ENCODE results near the gene ATR. TPM values are rescaled to one million over a fixed set of nuclear protein-coding genes. Genes with fewer than 3 reads are reported as not detected.

ATR gene
- total RNA-seq, 1 experiment from 2014 or later: 24.7 TPM

GRCh38 chr3:142542054-142542453 lies 36.5 kb downstream of the ATR start:
- RAD21 ChIA-PET (ENCODE audit: low non-redundant PET in 1 of 2, low total read pairs in 2 of 2, uncharacterized antibody in 2 of 2, unreplicated experiment in 2 of 2): no interaction called here
- Histone ChIP-seq H3K79me2 (ENCODE audit: insufficient read depth, low read length) (no peaks in the 10 kb centered on the region), H3K4me3 (replicated peaks in 1 of 2; ENCODE audit: low read depth in 1 of 2, low read length in 2 of 2) (no peak overlapping the region), H3K27me3 (ENCODE audit: insufficient read depth, low read length) (no peaks in the 10 kb centered on the region), H3K4me2 (ENCODE audit: low read length) (no peak overlapping the region), H3K9me2 (ENCODE audit: insufficient read depth) (no peaks in the 10 kb centered on the region), H3K9me3 (ENCODE audit: control insufficient read depth in 1 of 2, insufficient read depth in 1 of 2, low read depth in 1 of 2, low read length in 2 of 2) (no peaks in the 10 kb centered on the region), H3K27ac (ENCODE audit: low read depth, low read length) (no peak overlapping the region), H2AFZ (ENCODE audit: low read depth, low read length, poor library complexity, severe bottlenecking) (no peak overlapping the region), H3K4me1 (ENCODE audit: control insufficient read depth in 1 of 2, insufficient read depth in 2 of 2, low read length in 2 of 2) (no peaks in the 10 kb centered on the region), H4K20me1 (ENCODE audit: insufficient read depth) (no peaks in the 10 kb centered on the region), H3K9ac (ENCODE audit: low read length) (no peak overlapping the region), H3K36me3 (ENCODE audit: control insufficient read depth in 1 of 2, insufficient read depth in 2 of 2, low read length in 2 of 2) (no peaks in the 10 kb centered on the region; a peak in 1 of 4 replicates)
- CTCF ChIA-PET: no interaction called here
- no peak for TF ChIP-seq ATF3 (IDR thresholded peaks at IDR 0.05)
- no peak for TF ChIP-seq ELF1 (IDR thresholded peaks at IDR 0.05; ENCODE audit: borderline replicate concordance, low read depth)
- no peak for TF ChIP-seq POLR2AphosphoS5 (IDR thresholded peaks at IDR 0.05; ENCODE audit: low read depth, low read length)
- TF ChIP-seq SP1 (IDR thresholded peaks at IDR 0.05; ENCODE audit: low read depth): no peak
- TF ChIP-seq RAD21 (IDR thresholded peaks at IDR 0.05; ENCODE audit: low read depth): no peak
- TF ChIP-seq EZH2phosphoT487 (IDR thresholded peaks at IDR 0.05; ENCODE audit: borderline replicate concordance): no peak
- no peak for TF ChIP-seq FOSL1 (IDR thresholded peaks at IDR 0.05; ENCODE audit: low read depth)
- no peak for TF ChIP-seq SRF (IDR thresholded peaks at IDR 0.05; ENCODE audit: low read depth)
- TF ChIP-seq EZH2 (IDR thresholded peaks at IDR 0.05): no peak
- TF ChIP-seq REST (IDR thresholded peaks at IDR 0.05; ENCODE audit: low read depth): no peak
- TF ChIP-seq CEBPB (IDR thresholded peaks at IDR 0.05; ENCODE audit: low read depth): no peak
- no peak for TF ChIP-seq JUND (IDR thresholded peaks at IDR 0.05)
- TF ChIP-seq ZBTB33 (IDR thresholded peaks at IDR 0.05; ENCODE audit: extremely low read depth, insufficient replicate concordance, low read length): no peak
- BruUV-seq (replicated peaks): no TSS peak
- DNase-seq (ENCODE audit: low read depth, low spot score) (no peak), ATAC-seq (no peak)
- POLR2A ChIA-PET: no interaction called here
- intact Hi-C loops (cut with micrococcal nuclease): no loop called here

All from HCT116 (cell line).